ENCODE results near the gene SERGEF. TPM values are rescaled to one million over a fixed set of nuclear protein-coding genes. Genes with fewer than 3 reads are reported as not detected.

SERGEF gene
- total and polyA plus RNA-seq, 10 of the 15 experiments (the other 5 are each of a cell fraction or from before 2014, with no cell fraction given), result 14.6 to 27.8 (median 22.4) TPM

DNA sequence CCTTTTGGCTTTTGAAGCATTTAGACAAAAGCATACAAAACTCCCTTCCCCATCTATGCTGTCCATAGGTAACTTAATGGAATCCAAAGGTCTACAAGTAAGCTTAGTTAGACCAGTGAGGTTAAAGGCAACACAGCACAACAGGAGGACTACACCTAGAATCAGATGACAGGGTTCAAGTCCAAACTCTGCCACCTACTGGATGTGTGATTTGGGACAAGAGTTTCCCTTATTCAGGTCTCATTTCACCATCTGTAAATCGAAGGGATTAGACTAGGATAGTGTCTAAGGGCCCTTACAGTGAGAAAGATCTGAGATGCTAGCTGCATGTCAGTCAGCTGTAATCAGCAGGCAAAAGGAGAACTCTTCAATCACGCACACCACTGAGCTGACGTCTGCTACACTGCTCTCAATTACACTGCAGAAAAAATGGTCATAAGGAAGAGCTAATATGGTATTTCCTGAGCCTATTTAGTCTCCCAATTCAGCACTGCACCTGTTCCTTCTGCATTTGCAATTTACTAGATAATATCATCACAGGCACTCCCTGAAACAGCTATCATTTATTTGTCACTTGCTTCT is 82.2 kb downstream of the SERGEF start:
- ChIA-PET RAD21 (ENCODE audit: unreplicated experiment) (interaction anchor here (1.5 kb wide), 1 partner anchor 200 kb away, joined by 4 read pairs; no protein-coding TSS in a partner anchor), CTCF (interaction anchor here (0.8 to 1.3 kb wide), 2 partner anchors 170 to 199 kb away, joined by 4 to 9 read pairs; no protein-coding TSS in a partner anchor), POLR2A (no interaction called here), SMC1A (ENCODE audit: uncharacterized antibody, unreplicated experiment) (interaction anchor here (0.6 to 1.2 kb wide), 4 partner anchors 9 to 48 kb away, joined by 3 read pairs; no protein-coding TSS in a partner anchor)
- intact Hi-C loops (cut with micrococcal nuclease; ENCODE audit: unreplicated experiment), result no loop called here
- no peaks in the 10 kb centered on the region for H4K20me1 ChIP-seq (ENCODE audit: control insufficient read depth, insufficient read depth)
- in situ Hi-C loops (cut with MboI), result no loop called here
- no peak overlapping the region for H3K27ac ChIP-seq (ENCODE audit: control insufficient read depth, insufficient read depth)
- H3K9me3 ChIP-seq (replicated peaks; ENCODE audit: control insufficient read depth, insufficient read depth, low read length), result no peaks in the 10 kb centered on the region
- no peak overlapping the region for H3K4me2 ChIP-seq (ENCODE audit: control insufficient read depth, insufficient read depth)
- H3K9ac ChIP-seq (ENCODE audit: control insufficient read depth, insufficient read depth, low read length), result no peak overlapping the region
- no peak overlapping the region for H3K4me3 ChIP-seq
- ATAC-seq (no peak), FAIRE-seq (no peak), DNase-seq (ENCODE audit: low read depth, low spot score) (no peak)
- 92% methylated on average over 3 of the region's 3 CpGs for WGBS (ENCODE audit: insufficient coverage, insufficient replicate concordance, low lambda C conversion rate, missing lambda C conversion rate)
- no peak overlapping the region for H2AFZ ChIP-seq (ENCODE audit: control insufficient read depth, low read depth, low read length)
- H3K4me1 ChIP-seq (ENCODE audit: control insufficient read depth, insufficient read depth, low read length), result no peaks in the 10 kb centered on the region
- BruUV-seq (replicated peaks), result no TSS peak
- H3K79me2 ChIP-seq (ENCODE audit: control insufficient read depth, insufficient read depth, low read length), result no peaks in the 10 kb centered on the region
- TF ChIP-seq SUZ12 (IDR thresholded peaks at IDR 0.05; ENCODE audit: unreplicated experiment) (no peak), MXI1 (IDR thresholded peaks at IDR 0.05; ENCODE audit: low read depth, low read length) (no peak), CEBPB (IDR thresholded peaks at IDR 0.05; ENCODE audit: borderline replicate concordance in 1 of 2, low read depth in 2 of 2, low read length in 2 of 2) (no peak), ZNF274 (IDR thresholded peaks at IDR 0.05; ENCODE audit: insufficient read depth, insufficient read length) (no peak), NFXL1 (IDR thresholded peaks at IDR 0.05; ENCODE audit: borderline replicate concordance) (no peak), MTA3 (IDR thresholded peaks at IDR 0.05; ENCODE audit: borderline replicate concordance, low read length) (no peak), ASH2L (IDR thresholded peaks at IDR 0.05; ENCODE audit: borderline replicate concordance, low read depth) (no peak), MEF2A (IDR thresholded peaks at IDR 0.05; ENCODE audit: insufficient read depth, low read depth, low read length) (no peak), FOS (IDR thresholded peaks at IDR 0.05; ENCODE audit: borderline replicate concordance, extremely low read depth, insufficient read length) (no peak), GATAD2B (conservative IDR thresholded peaks at IDR 0.05; ENCODE audit: low read depth) (no peak), POLR2AphosphoS2 (IDR thresholded peaks at IDR 0.05; ENCODE audit: low read depth, low read length) (no peak), LARP7 (IDR thresholded peaks at IDR 0.05) (no peak), SMC3 (IDR thresholded peaks at IDR 0.05; ENCODE audit: borderline replicate concordance, low read length) (no peak), SP1 (IDR thresholded peaks at IDR 0.05; ENCODE audit: low read depth, low read length) (no peak)
- TF ChIP-seq, protein P1, sequence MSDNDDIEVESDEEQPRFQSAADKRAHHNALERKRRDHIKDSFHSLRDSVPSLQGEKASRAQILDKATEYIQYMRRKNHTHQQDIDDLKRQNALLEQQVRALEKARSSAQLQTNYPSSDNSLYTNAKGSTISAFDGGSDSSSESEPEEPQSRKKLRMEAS (IDR thresholded peaks at IDR 0.05; ENCODE audit: low read depth, low read length), result no peak
- TF ChIP-seq, protein P2, sequence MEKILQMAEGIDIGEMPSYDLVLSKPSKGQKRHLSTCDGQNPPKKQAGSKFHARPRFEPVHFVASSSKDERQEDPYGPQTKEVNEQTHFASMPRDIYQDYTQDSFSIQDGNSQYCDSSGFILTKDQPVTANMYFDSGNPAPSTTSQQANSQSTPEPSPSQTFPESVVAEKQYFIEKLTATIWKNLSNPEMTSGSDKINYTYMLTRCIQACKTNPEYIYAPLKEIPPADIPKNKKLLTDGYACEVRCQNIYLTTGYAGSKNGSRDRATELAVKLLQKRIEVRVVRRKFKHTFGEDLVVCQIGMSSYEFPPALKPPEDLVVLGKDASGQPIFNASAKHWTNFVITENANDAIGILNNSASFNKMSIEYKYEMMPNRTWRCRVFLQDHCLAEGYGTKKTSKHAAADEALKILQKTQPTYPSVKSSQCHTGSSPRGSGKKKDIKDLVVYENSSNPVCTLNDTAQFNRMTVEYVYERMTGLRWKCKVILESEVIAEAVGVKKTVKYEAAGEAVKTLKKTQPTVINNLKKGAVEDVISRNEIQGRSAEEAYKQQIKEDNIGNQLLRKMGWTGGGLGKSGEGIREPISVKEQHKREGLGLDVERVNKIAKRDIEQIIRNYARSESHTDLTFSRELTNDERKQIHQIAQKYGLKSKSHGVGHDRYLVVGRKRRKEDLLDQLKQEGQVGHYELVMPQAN (conservative IDR thresholded peaks at IDR 0.05), result no peak
- TF ChIP-seq, protein P3, sequence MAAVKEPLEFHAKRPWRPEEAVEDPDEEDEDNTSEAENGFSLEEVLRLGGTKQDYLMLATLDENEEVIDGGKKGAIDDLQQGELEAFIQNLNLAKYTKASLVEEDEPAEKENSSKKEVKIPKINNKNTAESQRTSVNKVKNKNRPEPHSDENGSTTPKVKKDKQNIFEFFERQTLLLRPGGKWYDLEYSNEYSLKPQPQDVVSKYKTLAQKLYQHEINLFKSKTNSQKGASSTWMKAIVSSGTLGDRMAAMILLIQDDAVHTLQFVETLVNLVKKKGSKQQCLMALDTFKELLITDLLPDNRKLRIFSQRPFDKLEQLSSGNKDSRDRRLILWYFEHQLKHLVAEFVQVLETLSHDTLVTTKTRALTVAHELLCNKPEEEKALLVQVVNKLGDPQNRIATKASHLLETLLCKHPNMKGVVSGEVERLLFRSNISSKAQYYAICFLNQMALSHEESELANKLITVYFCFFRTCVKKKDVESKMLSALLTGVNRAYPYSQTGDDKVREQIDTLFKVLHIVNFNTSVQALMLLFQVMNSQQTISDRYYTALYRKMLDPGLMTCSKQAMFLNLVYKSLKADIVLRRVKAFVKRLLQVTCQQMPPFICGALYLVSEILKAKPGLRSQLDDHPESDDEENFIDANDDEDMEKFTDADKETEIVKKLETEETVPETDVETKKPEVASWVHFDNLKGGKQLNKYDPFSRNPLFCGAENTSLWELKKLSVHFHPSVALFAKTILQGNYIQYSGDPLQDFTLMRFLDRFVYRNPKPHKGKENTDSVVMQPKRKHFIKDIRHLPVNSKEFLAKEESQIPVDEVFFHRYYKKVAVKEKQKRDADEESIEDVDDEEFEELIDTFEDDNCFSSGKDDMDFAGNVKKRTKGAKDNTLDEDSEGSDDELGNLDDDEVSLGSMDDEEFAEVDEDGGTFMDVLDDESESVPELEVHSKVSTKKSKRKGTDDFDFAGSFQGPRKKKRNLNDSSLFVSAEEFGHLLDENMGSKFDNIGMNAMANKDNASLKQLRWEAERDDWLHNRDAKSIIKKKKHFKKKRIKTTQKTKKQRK (IDR thresholded peaks at IDR 0.05; ENCODE audit: low read depth, low read length), result no peak
- H3K27me3 ChIP-seq (replicated peaks in 1 of 2; ENCODE audit: control insufficient read depth in 2 of 2, insufficient read depth in 2 of 2, low read length in 1 of 2), result no peaks in the 10 kb centered on the region
- H3K36me3 ChIP-seq (ENCODE audit: control insufficient read depth in 2 of 2, insufficient read depth in 2 of 2, low read length in 1 of 2), result no peaks in the 10 kb centered on the region
